NCI-H748 (cell line): ENCODE measurements around the gene ALOX15.
A peak's percentile ranks its signal among the peaks of the same experiment; 100 is the strongest.
"Not testable (repeated sequence)": the region's sequence is repeated elsewhere in the genome, so short reads cannot be mapped to it uniquely, and the experiment has no call there.

Experiments
- DNase-seq: peaks from one replicate; lab custom pipeline; 2025; ENCODE audit not compliant: unreplicated experiment; lab: John Stamatoyannopoulos, UW

The ALOX15 gene

DNA sequence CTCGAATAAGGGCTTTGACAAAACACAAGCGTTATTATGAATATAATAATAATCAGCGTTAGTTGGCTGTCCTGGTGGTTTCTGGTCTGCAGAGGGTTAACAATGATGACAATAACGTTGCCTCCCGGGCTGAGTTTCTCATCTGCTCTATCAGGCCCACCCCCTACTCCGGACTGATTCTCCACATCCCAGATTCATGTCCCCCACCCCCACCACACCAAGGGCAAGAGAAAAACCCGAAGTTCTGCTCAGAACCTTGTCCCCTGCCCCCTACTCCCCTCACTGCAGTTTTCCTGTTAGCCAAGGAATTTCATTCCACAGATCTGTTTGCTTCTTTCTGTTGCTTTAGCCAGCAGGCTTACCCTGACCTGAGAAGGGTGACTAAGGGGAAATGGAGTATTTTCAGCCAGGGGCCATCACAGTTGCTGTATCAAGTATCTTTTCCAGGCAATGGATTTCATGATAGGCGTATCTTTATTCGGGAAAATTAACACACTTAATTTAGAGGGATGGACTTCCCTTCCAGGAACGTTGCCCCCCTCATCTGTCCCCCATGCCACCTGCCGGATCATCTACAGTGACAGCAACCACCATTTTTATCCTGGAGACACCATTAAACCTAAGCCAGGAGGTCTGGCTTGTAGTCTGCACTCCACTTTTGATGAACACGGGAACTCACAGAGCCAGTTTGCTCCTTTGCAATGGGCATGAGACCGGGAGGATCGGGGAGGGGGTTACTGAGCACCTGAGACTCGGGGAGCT is 23.7 kb downstream of the ALOX15 start:
- no peak for DNase-seq

DNA sequence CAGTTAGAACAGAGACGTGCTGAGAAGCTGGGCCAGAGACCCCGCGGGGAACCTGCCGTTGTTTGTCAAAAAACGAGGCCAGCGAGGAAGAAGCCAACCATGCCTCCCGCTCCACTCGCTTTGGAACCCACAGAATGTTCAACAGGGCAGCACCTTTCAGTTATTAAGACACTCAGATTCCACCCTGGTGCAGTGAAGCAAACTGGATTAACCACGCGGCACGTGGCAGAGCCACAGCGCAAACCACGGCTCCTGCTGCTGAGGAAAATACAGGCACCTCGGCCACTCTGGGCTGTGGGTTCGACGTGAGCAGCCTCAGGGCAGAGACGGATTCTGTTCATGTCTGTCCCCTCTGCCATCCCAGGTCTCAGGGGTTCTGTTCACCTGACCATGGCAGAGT is 24.4 kb downstream of the ALOX15 start:
- DNase-seq: no peak

GRCh38 chr17:4616476-4616875 is 25.0 kb downstream of the ALOX15 start:
- peak; percentile 36 for DNase-seq

DNA sequence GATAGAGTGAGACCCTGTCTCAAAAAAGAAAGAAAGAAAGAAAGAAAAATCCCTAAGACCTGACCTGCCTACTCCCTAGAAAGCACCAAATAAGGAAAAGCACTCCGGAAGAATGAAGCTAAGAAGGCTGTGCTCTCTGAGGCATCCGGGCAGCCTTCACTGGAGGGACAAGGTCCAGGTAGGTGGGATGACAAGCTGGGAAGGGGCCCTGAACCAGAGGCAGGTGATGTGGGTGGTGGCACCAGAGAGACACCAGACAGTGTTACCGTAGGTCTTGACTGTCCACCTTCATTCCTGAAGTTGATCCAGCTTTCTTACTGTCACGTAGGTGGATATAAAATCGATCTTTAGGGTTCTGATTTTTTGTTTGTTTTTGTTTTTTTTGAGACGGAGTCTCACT is 30.8 kb downstream of the ALOX15 start:
- DNase-seq: no peak

DNA sequence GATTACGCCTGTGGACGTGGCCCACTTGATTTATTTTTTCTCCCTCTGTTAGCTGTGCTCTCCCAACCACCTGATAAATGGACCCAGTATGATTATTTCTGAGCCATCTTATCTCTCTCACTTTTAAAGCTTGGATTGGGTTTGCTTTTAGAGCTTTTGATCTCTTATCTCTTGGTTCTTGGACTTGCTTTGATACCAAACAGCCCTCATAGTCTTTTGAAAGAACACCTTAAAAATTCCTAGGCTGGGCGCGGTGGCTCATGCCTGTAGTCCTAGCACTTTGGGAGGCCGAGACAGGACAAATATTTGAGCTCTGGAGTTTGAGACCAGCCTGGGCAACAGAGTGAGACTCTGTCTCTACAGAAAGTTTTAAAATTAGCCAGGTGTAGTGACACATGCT is 31.3 kb downstream of the ALOX15 start:
- no peak for DNase-seq

DNA sequence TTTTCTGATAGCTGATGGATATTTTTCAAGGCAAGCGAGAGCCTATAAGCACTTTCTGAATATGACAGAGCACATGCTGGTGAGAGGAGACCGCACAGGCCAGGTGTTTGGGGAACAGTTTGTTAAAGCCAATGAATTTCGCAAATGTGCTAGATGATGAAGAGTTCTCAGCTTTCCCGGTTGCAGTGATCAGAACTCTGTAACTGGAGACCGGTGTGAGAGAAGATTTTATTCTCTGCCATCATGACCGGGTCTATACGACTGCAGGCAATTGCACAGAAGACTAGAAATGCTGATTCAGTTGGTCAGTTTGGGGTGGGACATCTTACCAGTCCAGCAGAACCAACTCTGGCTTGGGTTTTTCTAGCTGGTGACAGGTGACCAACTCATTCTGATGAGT is 31.7 kb downstream of the ALOX15 start:
- DNase-seq: no peak

DNA sequence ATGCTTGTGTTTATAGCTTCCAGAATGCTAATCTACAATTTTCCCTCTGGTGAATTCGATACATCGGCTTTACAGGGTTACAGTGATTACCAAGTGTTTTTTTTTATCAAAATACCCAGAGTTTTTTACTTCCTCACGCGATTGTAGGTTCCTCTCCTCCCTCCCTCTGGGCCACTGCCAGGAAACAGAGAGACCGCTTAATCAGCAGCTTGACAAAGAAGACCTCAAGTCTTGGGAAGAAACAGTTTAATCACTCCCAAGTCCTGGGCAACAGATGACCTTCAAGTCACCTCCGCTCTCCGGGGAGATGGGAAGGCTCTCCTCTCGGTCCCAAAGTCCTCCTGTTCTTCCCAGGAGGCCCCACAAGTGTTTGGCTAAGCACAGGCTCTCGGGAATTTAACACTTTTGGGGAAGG is 33.7 kb downstream of the ALOX15 start:
- DNase-seq: no peak

DNA sequence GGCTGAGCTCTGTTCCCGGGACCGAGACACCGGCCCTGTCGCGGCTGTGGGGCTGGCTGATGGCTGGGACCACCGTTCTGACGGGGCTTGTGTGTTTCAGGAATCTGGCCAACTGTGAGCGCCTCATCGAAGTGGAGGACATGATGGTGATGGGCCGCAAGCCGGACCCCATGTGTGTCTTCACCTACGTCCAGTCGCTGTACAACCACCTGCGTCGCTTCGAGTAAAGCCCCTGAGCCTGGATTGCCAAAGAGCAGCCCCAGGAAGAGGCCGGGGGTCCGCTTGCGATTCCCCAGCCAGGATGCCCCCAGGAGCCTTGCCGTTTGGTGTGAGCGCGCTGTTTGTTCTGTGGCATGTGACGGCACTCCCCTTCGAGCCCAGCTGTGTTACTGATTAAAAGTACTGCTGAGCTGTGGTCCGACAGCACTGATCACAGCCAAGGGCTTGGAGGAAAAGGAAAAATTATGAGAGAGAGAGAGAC is 34.2 kb downstream of the ALOX15 start:
- no peak for DNase-seq

GRCh38 chr17:4605826-4606225 is 35.7 kb downstream of the ALOX15 start:
- DNase-seq: no peak

DNA sequence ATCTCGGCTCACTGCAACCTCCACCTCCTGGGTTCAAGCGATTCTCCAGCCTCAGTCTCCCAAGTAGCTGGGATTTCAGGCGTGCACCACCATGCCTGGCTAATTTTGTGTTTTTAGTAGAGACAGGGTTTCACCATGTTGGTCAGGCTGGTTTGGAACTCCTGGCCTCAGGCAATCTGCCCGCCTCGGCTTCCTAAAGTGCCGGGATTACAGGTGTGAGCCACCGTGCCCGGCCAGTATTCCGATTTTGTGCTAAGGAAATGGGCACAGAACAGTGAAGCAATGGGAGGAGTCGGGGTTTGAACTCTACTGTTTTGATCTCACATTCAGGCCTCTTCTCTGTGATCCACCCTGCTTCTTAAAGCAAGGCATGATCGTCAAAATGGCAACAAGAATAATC is 36.7 kb downstream of the ALOX15 start:
- DNase-seq: not testable (repeated sequence)

- peak; percentile 55 for DNase-seq
Measured at GRCh38 chr17:4604111-4604644, 37.3 kb downstream of the ALOX15 start.

- DNase-seq: no peak
Measured at GRCh38 chr17:4602041-4602440, 39.4 kb downstream of the ALOX15 start.

- no peak for DNase-seq
Measured at GRCh38 chr17:4601326-4601725, 40.2 kb downstream of the ALOX15 start.

DNA sequence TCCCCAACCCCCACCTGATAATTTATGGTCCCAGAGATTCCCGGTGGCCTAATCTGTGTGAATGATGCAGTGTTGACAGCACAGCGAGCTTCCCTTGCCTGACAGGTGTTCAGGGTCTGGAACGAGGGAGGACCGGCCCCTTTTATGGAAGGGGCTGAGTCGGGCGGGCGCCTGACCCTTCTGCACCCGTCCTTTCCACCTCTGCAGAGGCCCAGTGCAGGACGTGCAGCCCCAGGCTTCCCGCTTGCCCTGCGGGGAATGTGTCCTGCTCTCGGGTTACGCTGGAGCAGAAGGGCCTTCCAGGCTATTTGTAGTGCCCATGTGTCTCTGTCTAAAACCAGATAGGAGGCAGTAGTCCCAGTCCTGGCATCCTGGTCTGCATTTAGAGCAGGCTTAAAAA is 40.9 kb downstream of the ALOX15 start:
- DNase-seq: no peak

DNA sequence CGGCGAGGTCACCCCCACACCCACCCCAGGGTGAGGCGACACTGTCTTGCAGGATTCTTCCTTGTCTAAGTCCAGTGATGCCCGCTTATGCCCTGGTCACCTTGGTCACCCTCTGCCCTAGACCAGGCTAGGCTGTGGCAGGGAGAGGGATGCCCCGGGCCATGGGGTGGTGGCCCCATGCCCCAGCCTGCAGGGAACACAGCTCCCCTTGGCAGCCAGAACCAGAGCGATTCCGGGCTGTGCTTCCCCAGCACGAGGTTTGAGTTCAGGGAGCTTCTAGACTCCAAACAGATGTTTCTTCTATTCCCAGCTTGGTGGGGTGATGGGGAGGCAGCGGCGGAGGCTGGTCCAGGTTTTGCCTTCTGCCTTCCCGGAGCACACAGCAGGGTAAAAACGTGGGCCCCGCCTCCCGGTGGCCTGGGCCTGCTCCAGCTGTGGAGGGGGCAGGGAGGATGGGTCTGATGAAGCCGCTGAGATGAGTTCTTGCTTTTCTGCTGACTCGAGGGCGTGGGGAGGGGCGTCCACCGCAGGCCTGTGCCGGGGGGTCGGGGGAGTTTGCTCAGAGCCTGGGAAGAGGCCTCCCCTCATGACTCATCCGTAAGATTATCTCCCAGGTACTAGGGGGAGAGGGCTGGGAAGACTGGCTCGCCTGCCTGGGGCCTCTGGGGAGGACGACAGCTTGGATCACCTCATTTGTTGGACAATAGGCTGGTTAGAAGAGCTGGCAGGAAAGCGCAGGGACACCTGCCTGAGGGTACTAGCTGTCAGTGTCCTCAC is 41.8 kb downstream of the ALOX15 start:
- no peak for DNase-seq

- DNase-seq: no peak
Measured at GRCh38 chr17:4598776-4599504, 42.5 kb downstream of the ALOX15 start.

DNA sequence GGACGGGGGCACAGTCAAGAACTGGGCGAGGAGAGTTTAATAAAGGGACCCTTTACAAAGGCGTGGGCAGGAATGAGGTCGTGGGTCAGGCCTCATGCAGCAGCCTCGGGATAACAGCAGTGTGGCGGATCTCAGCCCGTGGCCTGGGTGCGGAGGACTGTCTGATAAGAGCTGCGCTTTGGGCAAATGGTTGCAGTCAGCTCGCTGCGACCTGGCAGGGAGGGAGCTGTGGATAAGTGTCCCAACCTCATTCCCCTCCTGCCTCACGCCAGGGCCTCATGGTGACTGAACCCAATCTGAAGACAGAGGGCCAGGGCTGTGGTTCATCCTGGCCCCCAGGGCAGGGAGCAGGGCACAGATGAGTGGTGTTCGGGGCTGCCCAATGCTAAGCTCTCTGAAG is 43.5 kb downstream of the ALOX15 start:
- no peak for DNase-seq

GRCh38 chr17:4596636-4597380 is 44.7 kb downstream of the ALOX15 start:
- no peak for DNase-seq

- DNase-seq: not testable (repeated sequence)
Measured at GRCh38 chr17:4595685-4596342, 45.7 kb downstream of the ALOX15 start.
